Liver (tissue), 3 donors: ENCODE measurements around the gene LEMD1.

Source experiments
- ATF3 ChIP-seq: IDR thresholded peaks from 2 replicates; pipeline ENCODE4 v1.6.1; 2016; ENCODE audit warnings: antibody characterized with exemption
- CTCF ChIP-seq: fragments of 150-350 bp; IDR thresholded peaks from 2 replicates; pipeline ENCODE4 v1.5.1; 2017; ENCODE audit warnings: improper control_type of control experiment, low read depth, low read length; ENCODE audit not compliant: missing input control
- EGR1 ChIP-seq, 2 donors: IDR thresholded peaks; 2 replicates each; pipeline ENCODE4 v1.6.1; 2016 to 2018; ENCODE audit warnings: antibody characterized with exemption in 2 of 2, low read depth in 2 of 2
- HNF4G ChIP-seq: IDR thresholded peaks from 2 replicates; pipeline ENCODE4 v1.6.1; 2016; ENCODE audit warnings: antibody characterized with exemption
- JUND ChIP-seq, 2 donors: IDR thresholded peaks; 2 replicates each; pipeline ENCODE4 v1.6.1; 2016; ENCODE audit warnings: antibody characterized with exemption in 2 of 2
- MAX ChIP-seq: IDR thresholded peaks from 2 replicates; pipeline ENCODE4 v1.6.1; 2016; ENCODE audit warnings: antibody characterized with exemption
- RAD21 ChIP-seq, 2 donors: IDR thresholded peaks; 2 replicates each; pipeline ENCODE4 v1.6.1; 2016; ENCODE audit warnings: antibody characterized with exemption in 2 of 2, mild to moderate bottlenecking in 2 of 2
- REST ChIP-seq: IDR thresholded peaks from 2 replicates; pipeline ENCODE4 v1.6.1; 2016; ENCODE audit warnings: antibody characterized with exemption, mild to moderate bottlenecking
- SP1 ChIP-seq: IDR thresholded peaks from 2 replicates; pipeline ENCODE4 v1.6.1; 2018; ENCODE audit warnings: antibody characterized with exemption, mild to moderate bottlenecking
- TAF1 ChIP-seq: conservative IDR thresholded peaks from 2 replicates; pipeline ENCODE4 v1.6.1; 2016; ENCODE audit warnings: antibody characterized with exemption, mild to moderate bottlenecking
- donor health status: healthy.
- donor health status: healthy.

- TF ChIP-seq TAF1 = no peak
- no peak for TF ChIP-seq ATF3
- no peak for TF ChIP-seq SP1
- no peak for TF ChIP-seq CTCF
- TF ChIP-seq MAX = no peak
- no peak for TF ChIP-seq JUND (IDR thresholded peaks at IDR 0.05)
- no peak for TF ChIP-seq EGR1 (IDR thresholded peaks at IDR 0.05; ENCODE audit: low read depth in 2 of 2)
- no peak for TF ChIP-seq RAD21 (IDR thresholded peaks at IDR 0.05)
- TF ChIP-seq REST = no peak
- TF ChIP-seq HNF4G = no peak
Measured at GRCh38 chr1:205435578-205436573, 14.0 kb upstream of the LEMD1 start.
